Measurements from ENCODE around the gene CASKIN2.
A peak's percentile ranks its signal among the peaks of the same experiment; 100 is the strongest.
"Not testable (repeated sequence)": the region's sequence is repeated elsewhere in the genome, so short reads cannot be mapped to it uniquely, and the experiment has no call there.

The CASKIN2 gene

GRCh38 chr17:75457047-75457654, 58.2 kb downstream of the CASKIN2 start:
- peak; percentile 42 for DNase-seq

- peak; percentile 94 for DNase-seq
Measured at GRCh38 chr17:75456417-75457046, 58.8 kb downstream of the CASKIN2 start, which contains the start of gene TMEM94. Gene TMEM94, plus strand, starts transcription at chr17:75456635. Its CDS starts 15,271 bp downstream, at chr17:75471906.

GRCh38 chr17:75456039-75456416, 59.3 kb downstream of the CASKIN2 start:
- no peak for DNase-seq

- DNase-seq, result not testable (repeated sequence)
Measured at GRCh38 chr17:75454672-75455071, 60.7 kb downstream of the CASKIN2 start.

- DNase-seq, result no peak
Measured at GRCh38 chr17:75454193-75454592, 61.1 kb downstream of the CASKIN2 start.

GRCh38 chr17:75450270-75450669, 65.1 kb downstream of the CASKIN2 start:
- no peak for DNase-seq
